OCI-LY3 (cell line): ENCODE results near the gene KRT5.
A peak's percentile ranks its signal among the peaks of the same experiment; 100 is the strongest.

Experiments
- H2AFZ ChIP-seq: fragments of 200-600, 300-600 bp; shearing (Covaris generic); 2 replicates; pipeline ENCODE4 v1.6.0; 2014; ENCODE audit warnings: antibody characterized with exemption, low read depth, low read length
- H3K27ac ChIP-seq: fragments of 200-600, 300-600 bp; sonication (generic); 2 replicates; pipeline ENCODE4 v1.5.1; 2014; ENCODE audit warnings: mild to moderate bottlenecking, low read length, moderate library complexity, mixed read lengths
- H3K27me3 ChIP-seq: fragments of 200-600, 300-600 bp; sonication (generic); 2 replicates; pipeline ENCODE4 v1.6.1; 2014; ENCODE audit warnings: low read depth, low read length, mixed read lengths
- H3K36me3 ChIP-seq: fragments of 200-600, 300-600 bp; sonication (generic); replicated peaks from 2 replicates; pipeline ENCODE3; 2014; ENCODE audit warnings: low read depth, low read length, mixed read lengths
- H3K4me1 ChIP-seq: fragments of 300-600, 200-600 bp; sonication (generic); 2 replicates; pipeline ENCODE4 v1.6.1; 2014; ENCODE audit warnings: low read length, mixed read lengths
- H3K4me2 ChIP-seq: fragments of 200-600, 300-600 bp; sonication (generic); 2 replicates; pipeline ENCODE4 v1.6.1; 2014; ENCODE audit warnings: low read length, mixed read lengths
- H3K4me3 ChIP-seq: fragments of 300-600, 200-600 bp; sonication (generic); 2 replicates; pipeline ENCODE4 v1.5.1; 2014; ENCODE audit warnings: antibody characterized with exemption, mild to moderate bottlenecking, low read length, moderate library complexity
- H3K79me2 ChIP-seq: fragments of 300-600, 200-600 bp; shearing (Covaris generic); 2 replicates; pipeline ENCODE4 v1.6.1; 2014; ENCODE audit warnings: mild to moderate bottlenecking, low read length, mixed read lengths
- H3K9ac ChIP-seq: fragments of 300-600, 200-600 bp; shearing (Covaris generic); 2 replicates; pipeline ENCODE4 v1.6.0; 2014; ENCODE audit warnings: mild to moderate bottlenecking, low read length, moderate library complexity
- H3K9me3 ChIP-seq: fragments of 200-600, 300-600 bp; shearing (Covaris generic); 2 replicates; pipeline ENCODE4 v1.6.1; 2014; ENCODE audit warnings: low read length, mixed read lengths; ENCODE audit not compliant: insufficient read depth
- H4K20me1 ChIP-seq: fragments of 200-600, 300-600 bp; sonication (generic); 2 replicates; pipeline ENCODE4 v1.6.1; 2016; ENCODE audit warnings: low read length, mixed read lengths; ENCODE audit not compliant: insufficient read depth
- CTCF ChIP-seq: fragments of 200-600, 300-600 bp; sonication (generic); IDR thresholded peaks from 2 replicates; pipeline ENCODE4 v1.5.1; 2014; ENCODE audit warnings: antibody characterized with exemption, low read length, low read depth
- EZH2phosphoT487 ChIP-seq: fragments of 200-600 bp; shearing (Covaris generic); IDR thresholded peaks from 2 replicates; pipeline ENCODE4 v1.6.1; 2018; ENCODE audit warnings: antibody characterized with exemption, mixed run types, low read depth

KRT5 gene

GRCh38 chr12:52524241-52524897, 4.2 kb upstream of the KRT5 start:
- Histone ChIP-seq H2AFZ (no peak overlapping the region), H3K36me3 (no peaks in the 10 kb centered on the region), H3K4me3 (0 out of 2 replicates have a peak overlapping the region, but pooled peaks have one; percentile 6), H3K9ac (no peak overlapping the region), H3K4me2 (peak overlapping the region; percentile 64), H4K20me1 (no peaks in the 10 kb centered on the region), H3K27me3 (peaks cover 3% of the 10 kb centered on the region; the same call in 1 of the 2 replicates), H3K79me2 (no peaks in the 10 kb centered on the region), H3K9me3 (no peaks in the 10 kb centered on the region), H3K27ac (peak overlapping the region; percentile 65), H3K4me1 (peaks cover 73% of the 10 kb centered on the region)
- no peak for TF ChIP-seq EZH2phosphoT487
- TF ChIP-seq CTCF: no peak

GRCh38 chr12:52523824-52524223, 3.6 kb upstream of the KRT5 start:
- Histone ChIP-seq H3K36me3 (no peaks in the 10 kb centered on the region), H3K9ac (no peak overlapping the region), H2AFZ (no peak overlapping the region), H3K4me3 (no peak overlapping the region), H3K4me2 (peak overlapping the region; percentile 64; the same call in 1 of the 2 replicates), H3K4me1 (peaks cover 73% of the 10 kb centered on the region), H3K27ac (peak overlapping the region; percentile 65; the same call in 1 of the 2 replicates), H3K27me3 (peaks cover 3% of the 10 kb centered on the region; the same call in 1 of the 2 replicates), H3K9me3 (no peaks in the 10 kb centered on the region), H4K20me1 (no peaks in the 10 kb centered on the region), H3K79me2 (no peaks in the 10 kb centered on the region)
- TF ChIP-seq EZH2phosphoT487: no peak
- no peak for TF ChIP-seq CTCF

- Histone ChIP-seq H3K9ac (peak overlapping the region; percentile 16), H3K4me1 (peaks cover 73% of the 10 kb centered on the region), H3K27ac (peak overlapping the region; percentile 63; the same call in 1 of the 2 replicates), H3K9me3 (no peaks in the 10 kb centered on the region), H3K4me3 (peak overlapping the region; percentile 72), H3K27me3 (peaks cover 3% of the 10 kb centered on the region; the same call in 1 of the 2 replicates), H3K4me2 (peak overlapping the region; percentile 67), H3K36me3 (no peaks in the 10 kb centered on the region), H3K79me2 (no peaks in the 10 kb centered on the region), H4K20me1 (no peaks in the 10 kb centered on the region), H2AFZ (no peak overlapping the region)
- no peak for TF ChIP-seq CTCF
- TF ChIP-seq EZH2phosphoT487: no peak
Observed at GRCh38 chr12:52522346-52523011, 2.3 kb upstream of the KRT5 start.

GRCh38 chr12:52521568-52522266, 1.5 kb upstream of the KRT5 start:
- Histone ChIP-seq H3K4me3 (peak overlapping the region; percentile 72), H3K4me2 (peak overlapping the region; percentile 67), H3K27ac (peak overlapping the region; percentile 63)

More at GRCh38 chr12:52521568-52522266, 1.5 kb upstream of the KRT5 start:
- TF ChIP-seq EZH2phosphoT487: no peak
- no peak for TF ChIP-seq CTCF
- no peaks in the 10 kb centered on the region for H3K79me2 ChIP-seq
- peak overlapping the region; percentile 16 for H3K9ac ChIP-seq
- peak overlapping the region; percentile 36; the same call in 1 of the 2 replicates for H2AFZ ChIP-seq
- H4K20me1 ChIP-seq: no peaks in the 10 kb centered on the region
- H3K36me3 ChIP-seq: no peaks in the 10 kb centered on the region
- H3K9me3 ChIP-seq: no peaks in the 10 kb centered on the region
- peaks cover 66% of the 10 kb centered on the region for H3K4me1 ChIP-seq
- peaks cover 3% of the 10 kb centered on the region; the same call in 1 of the 2 replicates for H3K27me3 ChIP-seq
